GM19372 (cell line): ENCODE data around the gene NUDT4.
"Not testable (repeated sequence)": the region's sequence is repeated elsewhere in the genome, so short reads cannot be mapped to it uniquely, and the experiment has no call there.

Experiments
- ATAC-seq: cut with Tn5 transposase; IDR thresholded peaks from one replicate; pipeline ENCODE4 v1.9.1; 2021; ENCODE audit warnings: mild to moderate bottlenecking, low read depth, moderate library complexity; ENCODE audit not compliant: unreplicated experiment

The NUDT4 gene

GRCh38 chr12:93393425-93393824, 15.7 kb downstream of the NUDT4 start:
- no peak for ATAC-seq

- ATAC-seq = no peak
Observed at GRCh38 chr12:93397412-93397811, 19.7 kb downstream of the NUDT4 start.

GRCh38 chr12:93399183-93399863, 21.6 kb downstream of the NUDT4 start:
- peak; percentile 83 for ATAC-seq

DNA sequence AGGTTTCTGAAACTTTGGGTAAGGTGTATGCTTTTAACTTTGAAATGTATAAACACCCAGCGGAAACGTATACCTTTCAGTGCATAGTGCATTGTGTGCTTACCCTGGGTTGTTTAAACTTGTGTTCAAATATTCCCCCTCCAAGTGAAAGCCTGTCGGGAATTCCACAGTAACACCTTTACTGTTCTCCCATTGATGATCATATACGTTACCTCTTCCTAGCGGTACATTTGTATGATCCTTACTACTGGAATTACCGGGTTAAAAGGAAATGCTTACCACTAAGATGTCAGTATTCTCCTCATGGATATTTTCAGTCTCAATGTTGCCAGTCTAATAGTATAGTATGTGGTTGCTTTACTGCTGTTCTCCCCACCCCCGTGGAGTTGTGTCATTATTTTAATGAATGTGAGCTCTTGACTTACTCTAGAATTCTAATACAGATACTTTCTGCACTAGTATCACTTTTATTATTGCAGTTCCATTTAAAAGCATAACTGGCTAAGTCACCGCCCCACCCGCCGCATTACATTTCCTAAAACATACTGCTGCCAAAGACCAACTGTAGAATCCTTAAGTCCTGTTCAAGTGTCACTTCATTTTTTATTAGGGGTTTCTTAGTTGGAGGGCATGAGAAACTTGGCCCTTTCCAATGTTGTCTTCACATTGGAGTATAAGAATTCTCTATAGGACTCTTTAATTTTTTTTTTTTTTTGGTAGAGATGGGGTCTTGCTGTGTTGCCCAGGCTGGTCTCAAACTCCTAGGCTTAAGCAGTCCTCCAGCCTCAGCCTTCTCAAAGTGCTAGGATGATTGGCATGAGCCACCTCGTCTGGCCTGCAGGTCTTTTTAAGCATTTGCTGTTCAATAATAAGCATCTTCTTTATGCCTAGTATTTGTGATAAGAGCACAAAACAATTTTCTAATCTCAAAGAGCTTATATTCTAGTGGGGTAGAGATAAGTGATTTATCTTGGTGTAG, 24.9 kb downstream of the NUDT4 start:
- ATAC-seq = no peak

DNA sequence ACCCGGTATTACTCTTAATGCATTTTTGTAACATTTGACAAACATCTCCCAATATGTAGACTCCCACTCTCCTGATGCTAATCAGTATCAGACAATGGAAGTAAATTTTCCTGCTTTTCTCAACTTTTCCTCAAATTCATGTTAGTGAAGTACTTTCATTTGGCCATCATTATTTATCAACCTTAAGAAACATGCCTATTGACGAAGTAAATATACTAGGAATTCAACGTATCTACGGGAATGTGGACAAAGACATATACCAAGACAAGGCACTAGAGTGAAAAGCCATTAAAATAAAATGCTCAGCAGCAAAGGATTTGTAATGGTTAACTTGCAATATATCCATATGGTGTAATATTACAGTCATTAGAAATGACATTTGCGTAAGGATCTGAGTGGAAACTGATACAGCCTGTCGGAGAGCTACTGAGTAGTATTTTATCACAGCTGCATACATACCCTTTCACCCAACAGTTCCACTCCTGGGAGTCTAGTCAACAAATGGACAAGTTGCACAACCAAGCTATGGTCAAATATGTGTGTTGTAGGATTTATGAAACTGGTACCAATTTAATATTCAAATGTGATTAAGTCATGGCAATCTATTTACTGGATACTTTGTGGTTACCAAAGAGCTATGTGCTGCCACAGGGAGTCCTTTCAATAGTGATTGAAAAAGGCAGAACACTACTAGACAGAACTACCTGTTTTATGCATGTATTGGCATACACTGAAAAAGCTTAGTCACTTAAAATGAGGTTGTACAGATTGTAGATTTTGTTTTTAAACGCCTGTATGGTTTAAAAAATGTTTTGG, 26.5 kb downstream of the NUDT4 start:
- ATAC-seq = no peak

DNA sequence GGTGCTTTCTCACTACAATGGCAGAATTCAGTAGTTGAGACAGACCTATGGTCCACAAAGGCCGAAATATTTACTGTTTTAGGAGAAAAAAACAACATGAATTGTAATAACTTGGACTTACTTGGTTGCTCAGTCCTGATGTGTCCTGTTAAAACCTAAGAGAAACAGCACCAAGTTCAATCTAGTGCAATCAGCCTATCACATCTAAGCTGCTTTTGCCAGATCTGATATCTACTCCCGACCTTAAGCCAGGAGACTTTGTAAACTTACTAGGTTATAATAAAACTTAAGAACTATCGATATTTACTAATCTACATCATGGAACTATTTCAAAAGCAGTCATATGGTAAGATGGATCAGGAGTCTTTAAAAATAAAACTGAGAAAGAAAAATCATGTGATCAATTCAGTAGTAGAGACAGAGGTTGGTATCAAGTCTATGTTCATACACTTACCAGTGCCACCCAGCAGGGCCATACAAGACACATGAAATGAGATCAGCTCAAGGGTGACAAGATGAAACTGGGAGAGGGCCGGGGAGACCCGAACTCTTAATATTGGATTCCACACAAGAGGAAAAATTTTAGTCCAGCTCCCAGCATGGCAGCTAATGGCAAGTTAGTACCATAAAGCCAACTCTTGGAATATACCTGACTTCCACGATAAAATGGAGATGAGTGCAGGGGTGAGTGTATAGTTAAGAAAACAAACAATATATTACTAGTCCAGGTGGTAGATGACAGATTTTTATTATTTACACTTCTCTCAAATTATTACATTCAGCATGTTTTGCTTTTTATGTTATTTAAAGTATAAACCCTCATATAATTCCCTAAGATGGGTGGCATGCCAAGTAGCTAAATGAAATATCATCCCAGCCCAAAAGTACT, 27.5 kb downstream of the NUDT4 start:
- no peak for ATAC-seq

DNA sequence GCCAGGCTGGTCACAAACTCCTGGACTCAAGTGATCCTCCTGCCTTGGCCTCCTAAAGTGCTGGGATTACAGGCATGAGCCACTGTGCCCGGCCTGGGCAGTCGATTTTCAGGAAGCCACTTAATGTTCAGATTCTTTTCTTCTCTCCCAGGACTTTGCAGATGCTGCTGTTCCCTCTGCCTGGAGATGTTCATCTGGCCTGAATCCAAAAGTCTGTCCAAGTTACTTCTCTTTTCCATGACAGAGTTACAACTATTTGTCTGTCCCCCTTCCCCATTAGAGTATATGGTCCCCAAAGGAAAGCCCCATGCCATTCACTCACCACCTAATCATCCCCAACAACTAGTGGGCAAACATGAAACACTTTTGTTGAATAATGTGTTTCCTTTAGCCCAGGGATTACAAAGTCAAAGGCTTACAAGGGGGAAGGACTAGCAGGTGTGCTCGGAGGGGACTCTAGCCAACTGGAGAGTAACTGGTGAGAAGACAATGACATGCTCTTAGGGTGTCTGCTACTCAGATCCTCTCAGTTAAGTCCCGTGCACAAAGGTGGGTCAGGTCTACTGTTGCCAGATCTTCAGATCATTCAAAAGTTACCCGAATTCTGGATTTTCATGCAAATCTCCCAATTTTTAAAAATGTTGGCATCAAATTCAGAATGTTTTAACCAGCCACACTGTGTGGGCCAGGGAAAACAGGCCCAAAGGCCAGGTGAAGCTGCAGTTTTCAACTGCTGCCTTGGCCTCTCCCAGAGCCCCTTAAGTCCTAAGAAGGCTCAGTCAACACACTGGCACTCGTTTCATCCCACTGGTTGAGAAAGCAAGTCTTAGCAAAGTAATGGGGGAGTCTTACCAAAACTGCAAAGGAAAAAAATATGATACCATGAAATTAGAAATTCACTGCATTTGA, 29.6 kb downstream of the NUDT4 start:
- ATAC-seq = no peak

DNA sequence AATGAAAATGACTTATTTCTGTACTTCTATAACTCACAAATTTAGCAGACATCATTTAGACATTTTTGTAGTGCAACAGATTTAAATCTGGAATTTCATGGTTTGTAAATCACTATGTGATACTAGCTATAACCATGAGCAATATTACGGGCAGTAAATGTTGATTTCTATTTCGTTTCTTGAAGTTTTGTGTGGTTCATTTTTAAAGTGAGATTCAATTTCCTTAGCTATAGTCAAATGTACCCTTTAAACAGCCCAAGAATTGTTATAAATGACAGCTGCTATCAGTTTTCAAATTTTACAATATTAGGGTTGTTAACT, 30.2 kb downstream of the NUDT4 start:
- no peak for ATAC-seq

GRCh38 chr12:93408813-93409212, 31.1 kb downstream of the NUDT4 start:
- no peak for ATAC-seq

DNA sequence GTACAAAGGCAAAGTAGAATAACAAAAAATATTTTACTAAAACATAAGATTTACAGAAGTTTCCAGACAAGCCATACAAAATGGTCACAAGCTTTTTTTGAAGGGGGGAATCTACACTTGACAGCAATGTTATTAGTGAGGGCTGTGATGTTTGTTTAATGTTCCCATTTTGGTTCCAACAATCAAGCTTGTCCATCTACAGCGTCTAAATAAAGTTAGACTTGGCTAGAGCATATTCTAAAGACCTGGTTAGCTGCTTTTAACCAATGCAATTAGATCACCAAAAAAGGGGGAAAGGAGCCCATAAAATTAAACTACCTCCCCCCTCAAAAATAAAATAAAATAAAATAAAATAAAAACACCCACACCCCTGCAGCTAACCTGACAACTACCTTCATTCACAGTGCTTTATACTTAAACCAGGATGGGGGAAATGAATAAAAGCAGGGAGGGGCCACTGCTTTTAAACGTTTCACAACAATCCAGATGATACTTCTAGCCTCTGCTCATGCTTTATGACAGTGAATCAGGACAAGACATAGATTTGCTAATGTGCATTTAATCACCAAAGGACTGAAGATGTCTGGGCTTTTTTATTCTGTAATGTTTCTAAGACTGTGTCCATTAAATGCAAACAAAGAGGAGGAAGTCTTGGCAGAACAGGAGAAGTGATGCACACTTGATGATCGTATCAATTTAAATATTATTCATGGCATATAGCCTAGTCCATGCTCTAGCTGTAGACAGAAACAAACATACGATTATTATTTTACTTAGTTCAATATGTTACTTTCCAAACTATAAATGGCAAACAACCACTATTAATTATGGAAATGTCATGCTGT, 31.8 kb downstream of the NUDT4 start:
- not testable (repeated sequence) for ATAC-seq

DNA sequence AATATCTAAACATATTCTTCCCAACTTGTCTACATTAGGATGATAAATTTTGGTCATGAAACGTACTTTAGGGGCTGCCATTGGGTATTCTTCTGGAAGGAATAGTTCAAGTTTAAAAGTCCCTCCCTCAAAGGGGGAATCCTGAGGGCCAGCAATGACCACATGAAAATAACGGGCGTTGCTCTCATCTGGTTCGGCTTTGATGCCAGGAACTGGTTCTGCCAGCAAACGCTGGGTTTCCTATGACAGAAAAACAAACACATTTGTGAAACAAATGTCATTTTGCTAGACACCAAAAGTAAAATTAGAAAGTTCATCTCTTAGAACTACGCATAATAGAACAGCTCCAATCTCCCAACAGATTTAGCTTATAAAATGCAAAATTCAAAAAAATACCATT, 33.3 kb downstream of the NUDT4 start:
- ATAC-seq = not testable (repeated sequence)

DNA sequence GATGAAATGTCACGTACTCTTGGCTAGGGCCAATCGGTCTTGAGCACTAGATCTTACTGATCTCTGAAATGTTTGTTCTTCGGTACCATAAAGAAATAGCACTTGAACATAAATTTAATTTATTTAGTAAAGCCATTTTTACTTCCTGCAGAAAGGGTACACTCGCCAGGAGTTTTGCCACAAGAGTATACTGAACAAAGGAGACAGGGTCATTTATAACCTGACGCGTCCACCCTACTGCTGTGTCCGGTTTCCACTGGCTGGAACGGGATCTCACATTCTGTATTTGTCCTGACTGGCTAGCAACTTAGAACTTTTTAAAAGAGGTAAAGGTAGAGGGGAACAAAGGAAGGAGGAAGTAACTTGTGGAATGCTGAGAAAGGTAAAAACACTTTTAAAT, 34.7 kb downstream of the NUDT4 start:
- not testable (repeated sequence) for ATAC-seq

GRCh38 chr12:93413064-93413463, 35.3 kb downstream of the NUDT4 start:
- no peak for ATAC-seq

DNA sequence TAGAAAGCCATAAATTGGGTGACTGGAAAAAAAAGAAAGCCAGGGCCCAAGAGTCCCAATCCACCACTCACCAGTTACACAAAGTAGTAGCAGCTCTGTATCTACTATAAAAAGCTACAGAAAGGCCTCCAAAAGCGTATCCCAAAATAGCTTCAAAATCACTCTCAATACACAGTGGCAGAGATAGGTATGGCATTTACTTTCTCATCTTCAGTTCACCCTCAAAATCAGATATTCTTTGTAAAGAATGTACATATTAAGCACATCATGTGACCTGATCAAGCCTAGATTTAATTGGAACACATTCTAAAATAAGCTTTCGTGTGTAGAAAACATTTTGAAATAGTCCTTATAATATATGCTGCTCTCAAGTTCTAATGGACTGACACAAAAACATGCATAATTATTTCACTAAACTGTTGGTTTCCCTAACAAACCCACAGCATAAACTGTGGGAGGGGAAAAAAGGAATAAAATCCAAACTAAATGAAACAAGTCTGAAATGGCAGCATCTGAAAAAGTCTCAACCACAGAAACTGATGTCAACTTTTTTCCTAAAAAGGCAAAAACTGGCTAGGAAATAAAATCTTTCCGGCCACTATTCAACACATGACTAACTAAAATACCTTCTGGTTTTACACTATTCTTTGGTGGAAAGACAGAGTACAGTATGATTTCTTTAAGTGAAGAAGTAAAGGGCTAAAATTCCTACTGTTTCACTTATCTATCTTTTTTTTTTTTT, 38.2 kb downstream of the NUDT4 start:
- ATAC-seq = no peak

GRCh38 chr12:93417967-93418480, 40.3 kb downstream of the NUDT4 start:
- no peak for ATAC-seq

DNA sequence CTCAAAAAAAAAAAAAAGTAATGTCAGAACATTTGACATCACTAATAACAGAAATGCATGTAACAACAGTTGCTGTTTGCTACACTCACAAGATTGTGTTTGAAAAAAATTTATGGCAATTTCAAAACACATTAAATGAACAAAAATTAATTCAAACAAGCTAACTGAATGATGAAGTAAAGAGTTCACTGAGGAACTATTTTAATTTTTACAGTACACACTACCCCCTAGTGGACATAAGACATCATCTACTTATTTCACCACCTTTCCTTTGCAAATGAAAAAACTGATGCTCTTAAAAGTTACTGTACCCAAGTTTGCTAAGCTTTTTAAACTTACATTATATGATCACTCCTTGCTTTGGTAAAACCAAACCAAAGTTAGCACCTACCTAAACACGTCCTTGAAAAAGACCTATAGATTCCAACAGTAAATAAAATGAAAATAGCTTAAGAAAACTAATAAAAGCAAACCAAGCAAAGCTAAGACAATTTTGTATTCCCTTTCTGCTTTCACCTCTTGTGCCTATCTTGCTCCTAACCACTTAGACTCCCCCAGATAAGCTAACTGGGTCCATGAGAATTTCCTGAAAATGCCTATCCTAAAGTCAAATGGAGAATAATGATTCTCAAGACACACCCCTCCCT, 41.8 kb downstream of the NUDT4 start:
- no peak for ATAC-seq

DNA sequence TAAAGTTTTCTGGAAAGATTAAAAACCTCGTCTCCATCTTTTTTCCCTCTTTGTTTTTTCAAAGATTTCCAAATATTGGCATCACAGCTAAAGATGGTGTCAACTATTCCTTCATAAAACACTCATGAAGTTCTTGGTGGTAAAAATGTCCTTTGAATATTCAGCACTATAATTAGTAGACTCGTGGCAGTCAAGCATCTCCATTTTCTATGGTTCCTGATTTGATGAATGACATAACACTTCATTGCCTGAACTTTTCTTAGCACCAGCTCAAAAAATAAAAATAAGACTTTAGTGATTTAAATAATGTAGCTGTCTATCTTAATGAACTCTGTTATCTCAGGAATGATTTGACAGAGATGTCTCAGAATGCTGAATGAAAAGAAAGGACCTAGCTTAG, 44.3 kb downstream of the NUDT4 start:
- no peak for ATAC-seq
